SK-N-SH treated with all-trans-retinoic acid at 6 μM for 48 hours (cell line): Measurements from ENCODE around the gene LSAMP.

Experiments
- ATAC-seq: fragments of 200-7000 bp; cut with Tn5 transposase; 3 replicates; pipeline ENCODE4 v1.9.1; 2020; ENCODE audit warnings: mild to moderate bottlenecking, moderate library complexity
- ARNTL ChIP-seq: fragments of 450-650 bp; formaldehyde crosslinking; IDR thresholded peaks from 2 replicates; pipeline ENCODE4 v1.5.0; 2020; ENCODE audit warnings: low read depth, mild to moderate bottlenecking, moderate library complexity, borderline replicate concordance
- BACH2 ChIP-seq: fragments of 250-450 bp; sonication (Bioruptor Pico); IDR thresholded peaks from 2 replicates; pipeline ENCODE4 v1.9.0; 2021; ENCODE audit warnings: mild to moderate bottlenecking, borderline replicate concordance
- CSDC2 ChIP-seq: fragments of 250-450 bp; sonication (Bioruptor Pico); IDR thresholded peaks from 2 replicates; pipeline ENCODE4 v1.5.0; 2020; ENCODE audit warnings: mild to moderate bottlenecking, moderate library complexity
- ESRRG ChIP-seq: fragments of 250-450 bp; sonication (Bioruptor Pico); IDR thresholded peaks from 2 replicates; pipeline ENCODE4 v1.6.1; 2021; ENCODE audit warnings: mild to moderate bottlenecking
- GLIS3 ChIP-seq: fragments of 250-450 bp; sonication (Bioruptor Pico); IDR thresholded peaks from 2 replicates; pipeline ENCODE4 v1.5.0; 2020; ENCODE audit warnings: mild to moderate bottlenecking, moderate library complexity
- ISL1 ChIP-seq: fragments of 250-450 bp; sonication (Bioruptor Pico); IDR thresholded peaks from 2 replicates; pipeline ENCODE4 v2.1.2; 2022; ENCODE audit warnings: mild to moderate bottlenecking, moderate library complexity
- PPARA ChIP-seq: fragments of 250-450 bp; sonication (Bioruptor Pico); IDR thresholded peaks from 2 replicates; pipeline ENCODE4 v1.5.0; 2020; ENCODE audit warnings: mild to moderate bottlenecking, borderline replicate concordance
- RARB ChIP-seq: fragments of 250-450 bp; sonication (Bioruptor Pico); IDR thresholded peaks from 2 replicates; pipeline ENCODE4 v1.8.0; 2021; ENCODE audit warnings: mild to moderate bottlenecking, moderate library complexity
- SNAI2 ChIP-seq: fragments of 250-450 bp; sonication (Bioruptor Pico); IDR thresholded peaks from 2 replicates; pipeline ENCODE4 v1.5.0; 2020; ENCODE audit warnings: mild to moderate bottlenecking, moderate library complexity
- TCF4 ChIP-seq: fragments of 250-450 bp; sonication (Bioruptor Pico); IDR thresholded peaks from 2 replicates; pipeline ENCODE4 v1.8.0; 2021; ENCODE audit warnings: mild to moderate bottlenecking, moderate library complexity, borderline replicate concordance
- TOX ChIP-seq: fragments of 250-450 bp; sonication (Bioruptor Pico); IDR thresholded peaks from 2 replicates; pipeline ENCODE4 v1.8.0; 2021; ENCODE audit warnings: mild to moderate bottlenecking, moderate library complexity, borderline replicate concordance
- ZC3H10 ChIP-seq: fragments of 250-450 bp; sonication (Bioruptor Pico); IDR thresholded peaks from 2 replicates; pipeline ENCODE4 v1.5.1; 2021; ENCODE audit warnings: mild to moderate bottlenecking, moderate library complexity
- ZNF565 ChIP-seq: fragments of 450-650 bp; formaldehyde crosslinking; conservative IDR thresholded peaks from 2 replicates; pipeline ENCODE4 v1.5.0; 2020; ENCODE audit warnings: low read depth, mild to moderate bottlenecking, moderate library complexity
- ZNF70 ChIP-seq: fragments of 450-650 bp; formaldehyde crosslinking; IDR thresholded peaks from 2 replicates; pipeline ENCODE4 v1.5.0; 2020; ENCODE audit warnings: mild to moderate bottlenecking, moderate library complexity
- ZNF8 ChIP-seq: fragments of 450-650 bp; formaldehyde crosslinking; IDR thresholded peaks from 2 replicates; pipeline ENCODE4 v1.5.0; 2020; ENCODE audit warnings: mild to moderate bottlenecking, moderate library complexity
- TF ChIP-seq, protein P1 (sequence below): fragments of 250-450 bp; sonication (Bioruptor Pico); IDR thresholded peaks from 2 replicates; pipeline ENCODE4 v1.5.0; 2020; ENCODE audit warnings: mild to moderate bottlenecking, moderate library complexity
- TF ChIP-seq, protein P2 (sequence below): fragments of 250-450 bp; sonication (Bioruptor Pico); IDR thresholded peaks from 2 replicates; pipeline ENCODE4 v1.5.1; 2021; ENCODE audit warnings: mild to moderate bottlenecking, moderate library complexity
- TF ChIP-seq, protein P3 (sequence below): fragments of 250-450 bp; sonication (Bioruptor Pico); IDR thresholded peaks from 2 replicates; pipeline ENCODE4 v1.8.0; 2020; ENCODE audit warnings: mild to moderate bottlenecking, moderate library complexity, borderline replicate concordance
- TF ChIP-seq, protein P4 (sequence below): fragments of 250-450 bp; sonication (Bioruptor Pico); IDR thresholded peaks from 2 replicates; pipeline ENCODE4 v1.5.1; 2020; ENCODE audit warnings: low read depth, mild to moderate bottlenecking, moderate library complexity
- TF ChIP-seq, protein P5 (sequence below): fragments of 250-450 bp; sonication (Bioruptor Pico); IDR thresholded peaks from 2 replicates; pipeline ENCODE4 v1.8.0; 2021; ENCODE audit warnings: low read depth, mild to moderate bottlenecking, moderate library complexity, borderline replicate concordance

LSAMP gene

DNA sequence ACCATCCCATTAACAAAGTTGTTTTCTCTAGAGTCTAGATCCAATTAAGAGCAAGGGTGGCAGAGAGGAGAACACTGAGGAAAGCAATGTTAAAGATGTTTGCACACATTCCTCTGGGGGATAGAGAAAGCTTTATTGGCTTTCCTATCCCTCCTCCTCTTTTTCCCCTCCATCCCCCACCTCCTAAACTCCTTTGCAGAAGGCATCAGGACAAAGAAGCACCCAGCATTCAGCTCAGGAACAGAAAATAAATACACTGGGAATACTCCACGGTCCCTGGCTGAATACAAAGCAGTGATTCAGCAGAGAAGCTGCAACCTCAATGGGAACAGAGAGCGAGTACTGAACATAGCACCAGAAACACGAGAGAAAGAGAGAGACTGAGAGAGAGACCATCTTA lies 21.9 kb downstream of the LSAMP start:
- TF ChIP-seq ARNTL (CRISPR knock-in tag) (no peak), ZNF8 (no peak), ZC3H10 (CRISPR knock-in tag) (no peak), CSDC2 (no peak), GLIS3 (CRISPR knock-in tag) (no peak)
- TF ChIP-seq, protein P1, sequence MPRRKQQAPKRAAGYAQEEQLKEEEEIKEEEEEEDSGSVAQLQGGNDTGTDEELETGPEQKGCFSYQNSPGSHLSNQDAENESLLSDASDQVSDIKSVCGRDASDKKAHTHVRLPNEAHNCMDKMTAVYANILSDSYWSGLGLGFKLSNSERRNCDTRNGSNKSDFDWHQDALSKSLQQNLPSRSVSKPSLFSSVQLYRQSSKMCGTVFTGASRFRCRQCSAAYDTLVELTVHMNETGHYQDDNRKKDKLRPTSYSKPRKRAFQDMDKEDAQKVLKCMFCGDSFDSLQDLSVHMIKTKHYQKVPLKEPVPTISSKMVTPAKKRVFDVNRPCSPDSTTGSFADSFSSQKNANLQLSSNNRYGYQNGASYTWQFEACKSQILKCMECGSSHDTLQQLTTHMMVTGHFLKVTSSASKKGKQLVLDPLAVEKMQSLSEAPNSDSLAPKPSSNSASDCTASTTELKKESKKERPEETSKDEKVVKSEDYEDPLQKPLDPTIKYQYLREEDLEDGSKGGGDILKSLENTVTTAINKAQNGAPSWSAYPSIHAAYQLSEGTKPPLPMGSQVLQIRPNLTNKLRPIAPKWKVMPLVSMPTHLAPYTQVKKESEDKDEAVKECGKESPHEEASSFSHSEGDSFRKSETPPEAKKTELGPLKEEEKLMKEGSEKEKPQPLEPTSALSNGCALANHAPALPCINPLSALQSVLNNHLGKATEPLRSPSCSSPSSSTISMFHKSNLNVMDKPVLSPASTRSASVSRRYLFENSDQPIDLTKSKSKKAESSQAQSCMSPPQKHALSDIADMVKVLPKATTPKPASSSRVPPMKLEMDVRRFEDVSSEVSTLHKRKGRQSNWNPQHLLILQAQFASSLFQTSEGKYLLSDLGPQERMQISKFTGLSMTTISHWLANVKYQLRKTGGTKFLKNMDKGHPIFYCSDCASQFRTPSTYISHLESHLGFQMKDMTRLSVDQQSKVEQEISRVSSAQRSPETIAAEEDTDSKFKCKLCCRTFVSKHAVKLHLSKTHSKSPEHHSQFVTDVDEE (CRISPR knock-in tag) = no peak
- ATAC-seq = no peak

DNA sequence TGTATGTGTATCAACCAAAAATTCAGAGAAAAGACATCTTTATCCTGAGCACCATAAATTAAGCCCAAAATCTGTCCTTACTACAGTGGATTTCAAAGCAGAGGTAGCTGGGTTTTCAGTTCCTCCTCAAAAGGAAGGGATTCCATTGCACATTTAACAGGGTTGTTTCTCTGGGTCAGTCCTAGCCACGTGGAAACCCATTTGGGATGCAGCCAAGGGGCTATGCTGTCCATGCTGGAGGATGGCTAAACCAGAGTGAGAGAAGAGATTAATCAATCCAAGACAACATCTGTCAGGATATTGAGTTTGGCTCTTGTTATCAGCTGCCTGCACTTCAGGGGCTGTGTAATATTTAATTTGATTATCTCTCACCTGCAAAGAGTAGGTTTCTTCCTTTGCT lies 28.1 kb downstream of the LSAMP start:
- TF ChIP-seq TCF4 (CRISPR knock-in tag) (no peak), ZNF565 (no peak), ZC3H10 (CRISPR knock-in tag) (no peak), ARNTL (CRISPR knock-in tag) (no peak), ISL1 (CRISPR knock-in tag) (no peak), PPARA (no peak), SNAI2 (CRISPR knock-in tag) (no peak), BACH2 (CRISPR knock-in tag) (no peak), ZNF8 (no peak), GLIS3 (CRISPR knock-in tag) (no peak), TOX (CRISPR knock-in tag) (no peak), CSDC2 (no peak), ZNF70 (CRISPR knock-in tag) (no peak)
- TF ChIP-seq, protein P2, sequence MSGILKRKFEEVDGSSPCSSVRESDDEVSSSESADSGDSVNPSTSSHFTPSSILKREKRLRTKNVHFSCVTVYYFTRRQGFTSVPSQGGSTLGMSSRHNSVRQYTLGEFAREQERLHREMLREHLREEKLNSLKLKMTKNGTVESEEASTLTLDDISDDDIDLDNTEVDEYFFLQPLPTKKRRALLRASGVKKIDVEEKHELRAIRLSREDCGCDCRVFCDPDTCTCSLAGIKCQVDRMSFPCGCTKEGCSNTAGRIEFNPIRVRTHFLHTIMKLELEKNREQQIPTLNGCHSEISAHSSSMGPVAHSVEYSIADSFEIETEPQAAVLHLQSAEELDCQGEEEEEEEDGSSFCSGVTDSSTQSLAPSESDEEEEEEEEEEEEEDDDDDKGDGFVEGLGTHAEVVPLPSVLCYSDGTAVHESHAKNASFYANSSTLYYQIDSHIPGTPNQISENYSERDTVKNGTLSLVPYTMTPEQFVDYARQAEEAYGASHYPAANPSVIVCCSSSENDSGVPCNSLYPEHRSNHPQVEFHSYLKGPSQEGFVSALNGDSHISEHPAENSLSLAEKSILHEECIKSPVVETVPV (CRISPR knock-in tag) = no peak
- TF ChIP-seq, protein P3, sequence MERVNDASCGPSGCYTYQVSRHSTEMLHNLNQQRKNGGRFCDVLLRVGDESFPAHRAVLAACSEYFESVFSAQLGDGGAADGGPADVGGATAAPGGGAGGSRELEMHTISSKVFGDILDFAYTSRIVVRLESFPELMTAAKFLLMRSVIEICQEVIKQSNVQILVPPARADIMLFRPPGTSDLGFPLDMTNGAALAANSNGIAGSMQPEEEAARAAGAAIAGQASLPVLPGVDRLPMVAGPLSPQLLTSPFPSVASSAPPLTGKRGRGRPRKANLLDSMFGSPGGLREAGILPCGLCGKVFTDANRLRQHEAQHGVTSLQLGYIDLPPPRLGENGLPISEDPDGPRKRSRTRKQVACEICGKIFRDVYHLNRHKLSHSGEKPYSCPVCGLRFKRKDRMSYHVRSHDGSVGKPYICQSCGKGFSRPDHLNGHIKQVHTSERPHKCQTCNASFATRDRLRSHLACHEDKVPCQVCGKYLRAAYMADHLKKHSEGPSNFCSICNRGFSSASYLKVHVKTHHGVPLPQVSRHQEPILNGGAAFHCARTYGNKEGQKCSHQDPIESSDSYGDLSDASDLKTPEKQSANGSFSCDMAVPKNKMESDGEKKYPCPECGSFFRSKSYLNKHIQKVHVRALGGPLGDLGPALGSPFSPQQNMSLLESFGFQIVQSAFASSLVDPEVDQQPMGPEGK (CRISPR knock-in tag) = no peak
- TF ChIP-seq, protein P4, sequence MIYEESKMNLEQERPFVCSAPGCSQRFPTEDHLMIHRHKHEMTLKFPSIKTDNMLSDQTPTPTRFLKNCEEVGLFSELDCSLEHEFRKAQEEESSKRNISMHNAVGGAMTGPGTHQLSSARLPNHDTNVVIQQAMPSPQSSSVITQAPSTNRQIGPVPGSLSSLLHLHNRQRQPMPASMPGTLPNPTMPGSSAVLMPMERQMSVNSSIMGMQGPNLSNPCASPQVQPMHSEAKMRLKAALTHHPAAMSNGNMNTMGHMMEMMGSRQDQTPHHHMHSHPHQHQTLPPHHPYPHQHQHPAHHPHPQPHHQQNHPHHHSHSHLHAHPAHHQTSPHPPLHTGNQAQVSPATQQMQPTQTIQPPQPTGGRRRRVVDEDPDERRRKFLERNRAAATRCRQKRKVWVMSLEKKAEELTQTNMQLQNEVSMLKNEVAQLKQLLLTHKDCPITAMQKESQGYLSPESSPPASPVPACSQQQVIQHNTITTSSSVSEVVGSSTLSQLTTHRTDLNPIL (CRISPR knock-in tag) = no peak
- TF ChIP-seq, protein P1 (CRISPR knock-in tag) = no peak
- TF ChIP-seq, all 23 proteins: peak for 0
- no peak for ATAC-seq

DNA sequence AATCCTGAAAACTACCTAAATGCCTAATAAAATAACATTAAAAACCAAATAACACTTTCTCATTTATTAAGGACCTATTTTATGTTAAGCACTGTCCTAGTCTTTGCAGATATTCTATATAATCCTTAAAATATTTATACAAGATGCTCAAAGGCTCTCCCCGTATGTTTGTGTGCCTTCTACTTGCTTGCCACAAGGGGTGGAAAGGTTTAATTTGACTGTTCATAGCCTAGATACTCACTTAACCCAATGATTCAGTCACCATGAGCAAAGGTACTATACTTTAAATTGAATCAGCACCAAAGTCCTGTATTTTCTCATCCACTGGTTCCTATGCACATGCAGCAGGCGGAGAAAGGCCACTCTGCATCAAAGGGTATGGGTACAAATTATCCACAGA lies 32.0 kb downstream of the LSAMP start:
- ATAC-seq = peak; percentile 57; the same call in 2 of the 3 replicates

More for the DNA sequence above, 32.0 kb downstream of the LSAMP start:
- TF ChIP-seq ARNTL (CRISPR knock-in tag) = no peak
- no peak for TF ChIP-seq ZNF565
- no peak for TF ChIP-seq ZNF8
- no peak for TF ChIP-seq RARB
- TF ChIP-seq GLIS3 (CRISPR knock-in tag) = no peak
- no peak for TF ChIP-seq ISL1 (CRISPR knock-in tag)
- TF ChIP-seq, protein P5, sequence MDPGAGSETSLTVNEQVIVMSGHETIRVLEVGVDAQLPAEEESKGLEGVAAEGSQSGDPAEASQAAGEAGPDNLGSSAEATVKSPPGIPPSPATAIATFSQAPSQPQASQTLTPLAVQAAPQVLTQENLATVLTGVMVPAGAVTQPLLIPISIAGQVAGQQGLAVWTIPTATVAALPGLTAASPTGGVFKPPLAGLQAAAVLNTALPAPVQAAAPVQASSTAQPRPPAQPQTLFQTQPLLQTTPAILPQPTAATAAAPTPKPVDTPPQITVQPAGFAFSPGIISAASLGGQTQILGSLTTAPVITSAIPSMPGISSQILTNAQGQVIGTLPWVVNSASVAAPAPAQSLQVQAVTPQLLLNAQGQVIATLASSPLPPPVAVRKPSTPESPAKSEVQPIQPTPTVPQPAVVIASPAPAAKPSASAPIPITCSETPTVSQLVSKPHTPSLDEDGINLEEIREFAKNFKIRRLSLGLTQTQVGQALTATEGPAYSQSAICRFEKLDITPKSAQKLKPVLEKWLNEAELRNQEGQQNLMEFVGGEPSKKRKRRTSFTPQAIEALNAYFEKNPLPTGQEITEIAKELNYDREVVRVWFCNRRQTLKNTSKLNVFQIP (CRISPR knock-in tag) = no peak
- TF ChIP-seq PPARA = no peak
- no peak for TF ChIP-seq ZC3H10 (CRISPR knock-in tag)
- no peak for TF ChIP-seq ESRRG (CRISPR knock-in tag)
- TF ChIP-seq, protein P1 (CRISPR knock-in tag) = no peak
